Caki2 (cell line): Measurements from ENCODE around the gene PRAMEF11. TPM values are rescaled to one million over a fixed set of nuclear protein-coding genes. Genes with fewer than 3 reads are reported as not detected.
A peak's percentile ranks its signal among the peaks of the same experiment; 100 is the strongest.
"Not testable (repeated sequence)": the region's sequence is repeated elsewhere in the genome, so short reads cannot be mapped to it uniquely, and the experiment has no call there.

ENCODE experiments used
- DNase-seq: peaks from one replicate; pipeline ENCODE4 v3.0.0-alpha.2; 2015; ENCODE audit warnings: low read depth
- in situ Hi-C: cut with HindIII; loops from 2 replicates; pipeline ENCODE4 v1.10.0; 2016; ENCODE audit warnings: low sequenced_read_pairs, low pct_unique_long_range_greater_than_20kb, mixed read lengths
- total RNA-seq: library from RNA; depleted of rRNA; stranded (reverse); fragments of >200 nt; shearing (Covaris generic); gene quantifications from 2 replicates; pipeline ENCODE4 v1.2.3, GENCODE V29; 2014; ENCODE audit warnings: low replicate concordance; rRNA removed

The PRAMEF11 gene
- not detected in 2 replicates for total RNA-seq

DNA sequence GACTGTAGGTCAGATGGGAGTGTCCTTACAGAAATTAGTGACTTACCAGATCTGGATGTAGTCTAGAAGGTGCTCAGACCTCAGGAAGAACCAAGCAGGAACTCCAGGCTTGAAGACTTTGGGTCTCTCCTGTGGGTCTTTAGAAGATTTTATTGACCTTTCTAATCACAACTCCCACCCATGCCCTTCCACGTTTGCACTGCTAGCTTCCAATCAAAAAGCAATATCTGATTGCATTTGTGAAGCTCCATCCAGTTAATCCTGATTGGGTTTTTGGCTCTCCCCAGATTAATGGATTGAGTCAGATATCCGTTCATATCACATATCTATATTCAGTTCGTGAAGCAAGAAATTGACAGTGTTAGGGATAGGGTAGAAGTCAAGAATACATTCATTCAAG is at the start of gene PRAMEF11:
Gene PRAMEF11 (minus strand): TSS at position 101 of the 400 bp plus-strand sequence. CDS start 2,621 bp downstream, outside the sequence.
- DNase-seq, in situ Hi-C loops: not testable (repeated sequence)

DNA sequence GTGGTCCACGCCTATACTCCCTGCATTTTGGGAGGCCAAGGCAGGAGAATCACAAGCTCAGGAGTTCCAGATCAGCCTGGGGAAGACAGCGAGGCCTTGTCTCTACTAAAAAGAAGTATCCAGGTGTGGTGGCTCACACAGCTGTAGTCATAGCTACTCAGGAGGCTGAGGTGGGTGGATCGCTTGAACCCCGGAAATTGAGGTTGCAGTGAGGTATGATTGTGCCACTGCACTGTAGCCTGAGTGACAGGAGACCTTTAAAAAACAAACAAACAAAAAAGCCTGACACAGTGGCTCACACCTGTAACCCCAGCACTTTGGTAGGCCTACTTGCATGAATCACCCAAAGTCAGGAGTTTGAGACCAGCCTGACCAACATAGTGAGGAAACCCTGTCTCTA is 47.2 kb upstream of the PRAMEF11 start:
- in situ Hi-C loops, DNase-seq: not testable (repeated sequence)

DNA sequence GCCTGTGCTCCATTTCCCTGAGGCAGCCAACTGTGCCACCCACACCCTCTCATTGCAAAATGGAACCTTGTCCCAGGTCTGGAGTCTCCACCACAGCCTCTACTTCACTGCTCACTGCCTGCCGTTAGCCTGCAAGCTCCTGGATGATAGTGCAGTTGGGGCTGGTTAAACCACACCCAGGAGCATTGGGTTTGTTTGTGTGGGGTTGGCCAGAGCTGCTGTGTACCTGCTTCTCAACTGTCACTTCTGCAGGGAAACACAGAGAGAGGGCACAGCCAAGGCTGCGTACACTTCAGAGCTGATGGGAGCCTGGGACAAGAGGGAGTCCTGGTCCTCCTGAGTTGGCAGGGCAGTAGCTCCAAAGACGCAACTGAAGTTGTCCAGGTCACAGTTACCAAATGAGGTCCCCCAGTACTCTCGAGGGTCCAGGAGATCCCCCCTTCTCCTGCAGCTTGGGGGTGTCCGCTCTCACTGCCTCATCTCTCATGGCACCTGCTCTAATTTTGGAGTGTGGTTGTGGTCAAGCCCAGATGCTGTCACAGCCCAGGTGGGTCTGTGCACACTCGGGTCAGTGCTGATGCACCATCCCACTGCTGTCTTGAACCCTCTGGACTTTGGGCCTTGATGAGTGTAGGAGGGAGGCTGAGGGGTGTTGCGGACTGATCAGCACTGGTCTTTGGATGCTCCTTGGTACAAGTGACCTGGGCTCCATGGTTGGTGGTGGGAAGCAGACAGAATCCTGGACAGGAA is 32.1 kb upstream of the PRAMEF11 start:
- in situ Hi-C loops, DNase-seq: not testable (repeated sequence)

DNA sequence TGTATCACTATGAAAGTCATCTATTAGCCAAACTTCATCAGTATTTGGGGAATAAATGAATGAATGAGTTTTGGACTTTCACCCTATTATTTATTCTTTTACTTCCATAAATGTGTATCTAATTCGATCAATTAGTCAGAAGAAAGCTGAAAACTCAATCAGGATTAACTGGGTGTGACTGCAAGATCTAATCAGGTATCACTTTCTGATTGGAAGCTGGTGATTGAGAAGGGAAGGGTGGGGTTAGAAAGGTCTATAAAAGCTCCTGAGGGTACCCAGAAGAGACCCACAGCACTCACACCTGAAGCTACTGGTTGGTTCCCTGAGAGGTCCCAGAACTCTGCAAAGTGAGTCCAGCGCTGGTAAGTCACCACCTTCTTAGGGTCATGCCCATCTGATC is 25.6 kb upstream of the PRAMEF11 start, which contains the start of gene PRAMEF2:
Gene PRAMEF2 (plus strand): TSS at position 301 of the 400 bp plus-strand sequence. CDS start 1,924 bp downstream, outside the sequence.
- DNase-seq, in situ Hi-C loops: not testable (repeated sequence)

DNA sequence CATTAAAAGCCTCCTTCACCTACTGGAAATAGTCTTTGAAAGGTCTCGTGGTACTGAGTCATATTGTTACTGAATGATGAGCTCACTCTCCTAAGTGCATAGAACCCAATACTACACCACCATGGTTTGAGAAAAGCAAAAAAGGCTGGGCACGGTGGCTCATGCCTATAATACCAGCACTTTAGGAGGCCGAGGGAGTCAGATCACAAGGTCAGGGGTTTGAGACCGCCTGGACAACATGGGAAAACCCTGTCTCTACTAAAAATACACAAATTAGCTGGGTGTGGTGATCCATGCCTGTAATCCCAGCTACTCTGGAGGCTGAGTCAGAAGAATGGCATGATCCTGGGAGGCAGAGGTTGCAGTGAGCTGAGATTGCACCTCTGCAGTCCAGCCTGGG is 20.6 kb upstream of the PRAMEF11 start:
- in situ Hi-C loops = no loop called here
- DNase-seq = peak; percentile 87

DNA sequence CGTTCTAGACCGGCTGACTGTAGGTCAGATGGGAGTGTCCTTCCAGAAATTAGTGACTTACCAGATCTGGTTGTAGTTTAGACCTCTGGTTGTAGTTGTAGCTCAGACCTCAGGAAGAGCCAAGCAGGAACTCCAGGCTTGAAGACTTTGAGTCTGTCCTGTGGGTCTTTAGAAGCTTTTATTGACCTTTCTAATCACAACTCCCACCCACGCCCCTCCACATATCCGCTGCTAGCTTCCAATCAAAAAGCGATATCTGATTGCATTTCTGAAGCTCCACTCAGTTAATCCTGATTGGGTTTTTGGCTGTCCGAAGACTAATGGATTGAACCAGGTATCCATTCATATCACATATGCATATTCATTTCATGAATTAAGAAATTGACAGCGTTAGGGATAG is 17.4 kb upstream of the PRAMEF11 start, which contains the start of gene HNRNPCL1:
Gene HNRNPCL1 (minus strand): TSS at position 101 of the 400 bp plus-strand sequence. CDS start 431 bp downstream, outside the sequence.
- in situ Hi-C loops, DNase-seq: not testable (repeated sequence)

DNA sequence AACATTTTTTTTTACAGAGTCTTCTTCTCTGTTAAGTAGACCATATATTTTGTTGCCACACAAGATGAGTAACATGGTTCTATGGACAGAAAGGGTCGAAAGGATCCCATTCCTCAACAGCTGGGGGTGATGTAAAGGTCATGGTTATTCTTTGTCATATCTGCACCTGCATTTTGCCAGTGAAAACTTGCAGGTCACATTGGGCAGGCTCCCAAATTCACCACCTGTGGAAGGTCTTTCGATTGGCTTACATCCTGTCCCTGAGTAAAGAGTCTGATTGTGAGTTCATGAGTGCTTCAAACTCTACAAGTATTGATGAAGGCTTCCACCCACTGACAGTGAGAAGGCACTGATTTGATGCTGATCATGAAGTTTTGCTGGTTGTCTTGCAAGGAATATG is 2.0 kb upstream of the PRAMEF11 start:
- DNase-seq, in situ Hi-C loops: not testable (repeated sequence)

DNA sequence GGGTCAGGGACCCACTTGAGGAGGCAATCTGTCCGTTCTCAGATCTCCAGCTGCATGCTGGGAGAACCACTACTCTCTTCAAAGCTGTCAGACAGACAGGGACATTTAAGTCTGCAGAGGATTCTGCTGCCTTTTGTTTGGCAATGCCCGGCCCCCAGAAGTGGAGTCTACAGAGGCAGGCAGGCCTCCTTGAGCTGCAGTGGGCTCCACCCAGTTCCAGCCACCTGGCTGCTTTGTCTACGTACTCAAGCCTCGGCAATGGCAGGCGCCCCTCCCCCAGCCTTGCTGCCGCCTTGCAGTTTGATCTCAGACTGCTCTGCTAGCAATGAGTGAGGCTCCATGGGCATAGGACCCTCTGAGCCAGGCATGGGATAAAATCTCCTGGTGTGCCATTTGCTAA is 12.1 kb downstream of the PRAMEF11 start:
- DNase-seq, in situ Hi-C loops: not testable (repeated sequence)

DNA sequence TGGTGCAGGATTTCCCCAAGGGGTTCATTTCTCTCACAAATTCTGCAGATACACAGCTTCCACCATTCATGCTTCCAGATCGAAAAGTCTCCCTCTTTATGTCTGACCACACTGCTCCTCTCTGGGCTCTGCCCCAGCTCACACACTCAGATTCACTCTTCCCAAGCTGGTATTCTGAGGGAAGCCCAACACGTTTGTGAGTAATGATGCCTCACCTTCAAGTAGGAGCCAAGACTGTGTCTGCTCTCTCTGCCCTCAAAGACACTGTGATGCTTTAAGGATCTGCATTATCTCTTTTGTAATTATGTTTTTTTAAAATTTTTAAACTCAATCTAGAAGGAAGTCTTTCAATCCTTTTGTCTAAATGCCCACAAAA is 19.8 kb downstream of the PRAMEF11 start:
- in situ Hi-C loops = no loop called here
- DNase-seq = no peak

DNA sequence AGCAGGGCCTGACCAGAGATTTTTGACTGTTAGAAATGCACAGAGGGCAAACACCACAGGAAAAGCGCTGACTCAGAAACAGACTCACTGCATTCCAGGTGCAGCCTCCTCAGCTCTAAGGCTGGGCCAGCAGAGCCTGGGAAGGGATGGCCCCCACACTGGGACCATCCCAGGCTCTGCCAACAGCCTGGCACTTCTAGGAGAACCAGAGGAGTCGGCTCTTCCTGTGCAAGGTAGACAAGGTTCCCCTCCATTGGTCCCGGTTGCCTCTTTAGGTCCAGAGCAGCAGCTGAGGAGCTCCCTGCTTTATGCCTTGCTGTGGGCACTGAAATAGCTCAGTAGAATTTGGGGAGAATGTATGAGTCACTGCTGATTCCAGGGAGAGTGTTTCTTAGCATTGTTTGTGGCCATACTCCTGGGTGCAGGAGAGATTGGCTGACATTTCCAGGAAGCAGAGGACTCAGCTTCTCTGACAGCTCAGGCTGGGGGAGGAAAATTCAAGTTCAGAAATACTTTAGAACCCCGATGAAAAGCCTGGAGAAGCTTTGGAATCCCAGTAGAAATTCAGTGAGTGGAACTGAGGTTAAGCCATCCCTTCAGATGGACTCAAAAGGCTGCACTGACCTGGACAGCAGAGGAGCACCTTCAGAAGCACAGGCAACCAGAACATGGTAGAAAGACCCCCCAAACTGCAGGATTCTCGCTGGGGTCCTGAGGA is 20.4 kb downstream of the PRAMEF11 start:
- in situ Hi-C loops = no loop called here
- no peak for DNase-seq

DNA sequence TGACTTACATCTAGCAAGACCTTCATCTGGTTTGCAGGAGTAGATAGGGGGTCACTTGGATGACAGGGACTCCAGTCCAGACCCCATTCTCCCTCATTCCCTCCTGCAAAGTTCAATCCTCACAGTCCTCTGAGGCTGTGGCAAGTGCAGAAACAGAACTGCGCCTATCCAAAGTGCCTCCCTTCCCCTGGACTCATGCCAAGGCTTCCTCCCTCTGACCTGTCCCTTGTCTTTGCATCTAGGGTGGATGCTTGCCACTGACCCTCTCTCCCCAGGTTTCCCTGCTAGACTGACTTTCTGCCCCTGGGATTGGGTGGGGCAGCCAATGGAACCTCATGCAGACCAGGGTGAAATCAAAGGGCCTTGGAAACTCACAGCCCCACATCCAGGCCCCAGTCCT is 21.3 kb downstream of the PRAMEF11 start:
- in situ Hi-C loops = no loop called here
- DNase-seq = no peak

DNA sequence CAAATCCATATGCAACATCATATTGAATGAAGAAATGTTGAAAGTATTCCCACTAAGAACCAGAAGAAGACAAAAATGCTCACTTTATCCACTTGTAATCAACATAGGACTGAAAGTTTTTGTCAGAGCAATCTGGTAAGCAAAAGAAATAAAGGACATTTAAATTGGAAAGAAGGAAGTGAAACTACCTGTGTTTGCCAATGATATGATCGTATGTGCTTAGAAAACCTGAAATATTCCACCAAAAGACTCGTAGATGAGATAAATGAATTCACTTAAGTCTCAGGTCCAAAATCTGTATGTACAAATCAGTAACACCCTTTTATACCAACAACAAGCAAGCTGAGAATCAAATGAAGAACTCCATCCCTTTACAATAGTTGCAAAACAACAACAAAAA is 31.5 kb downstream of the PRAMEF11 start:
- no peak for DNase-seq
- in situ Hi-C loops = no loop called here

DNA sequence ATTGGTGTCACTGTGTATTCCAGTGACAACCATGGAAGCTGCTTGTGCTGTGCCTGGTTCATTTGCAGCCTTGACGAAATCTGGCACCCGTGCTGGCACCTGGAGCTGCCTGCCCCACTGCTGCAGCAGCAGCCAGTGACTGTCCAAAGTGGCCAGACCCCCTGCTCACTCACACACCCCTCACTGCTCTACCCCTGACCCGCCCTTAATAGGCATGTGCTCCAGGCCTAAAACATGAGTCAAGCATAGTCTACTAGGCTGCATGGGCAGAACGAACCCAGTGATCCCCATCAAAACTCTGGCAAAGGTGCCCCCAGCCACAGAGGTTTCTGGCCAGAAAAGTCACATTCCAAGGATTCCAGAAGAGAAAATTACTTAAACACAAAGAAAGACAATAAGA is 32.3 kb downstream of the PRAMEF11 start:
- DNase-seq = no peak
- in situ Hi-C loops = no loop called here

DNA sequence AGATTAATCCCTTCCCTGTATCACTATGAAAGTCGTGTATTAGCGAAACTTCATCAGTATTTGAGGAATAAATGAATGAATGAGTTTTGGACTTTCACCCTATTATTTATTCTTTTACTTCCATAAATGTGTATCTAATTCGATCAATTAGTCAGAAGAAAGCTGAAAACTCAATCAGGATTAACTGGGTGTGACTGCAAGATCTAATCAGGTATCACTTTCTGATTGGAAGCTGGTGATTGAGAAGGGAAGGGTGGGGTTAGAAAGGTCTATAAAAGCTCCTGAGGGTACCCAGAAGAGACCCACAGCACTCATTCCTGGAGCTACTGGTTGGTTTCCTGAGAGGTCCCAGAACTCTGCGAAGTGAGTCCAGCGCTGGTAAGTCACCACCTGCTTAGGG is 40.1 kb downstream of the PRAMEF11 start, which contains the start of gene PRAMEF1:
Gene PRAMEF1 (plus strand): TSS at position 301 of the 400 bp plus-strand sequence. CDS start 1,831 bp downstream, outside the sequence.
- DNase-seq, in situ Hi-C loops: not testable (repeated sequence)

DNA sequence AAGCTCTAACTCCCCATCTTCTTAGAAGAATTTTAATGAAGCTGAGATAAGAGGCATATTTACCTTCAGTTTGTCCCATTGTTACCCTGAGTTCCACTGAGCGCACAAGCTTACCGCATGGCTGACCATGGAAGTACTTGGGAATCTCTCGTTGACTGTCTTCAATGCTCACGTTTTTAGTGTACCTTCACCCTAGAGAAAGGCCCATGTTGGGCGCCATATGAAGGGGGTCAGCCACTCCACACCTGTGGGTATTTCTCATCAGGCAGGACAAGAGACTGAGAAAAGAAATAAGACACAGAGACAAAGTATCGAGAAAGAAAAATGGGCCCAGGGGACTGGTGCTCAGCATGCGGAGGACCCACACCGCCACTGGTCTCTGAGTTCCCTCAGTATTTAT is 46.5 kb downstream of the PRAMEF11 start:
- DNase-seq = peak; percentile 41
- in situ Hi-C loops = not testable (repeated sequence)

DNA sequence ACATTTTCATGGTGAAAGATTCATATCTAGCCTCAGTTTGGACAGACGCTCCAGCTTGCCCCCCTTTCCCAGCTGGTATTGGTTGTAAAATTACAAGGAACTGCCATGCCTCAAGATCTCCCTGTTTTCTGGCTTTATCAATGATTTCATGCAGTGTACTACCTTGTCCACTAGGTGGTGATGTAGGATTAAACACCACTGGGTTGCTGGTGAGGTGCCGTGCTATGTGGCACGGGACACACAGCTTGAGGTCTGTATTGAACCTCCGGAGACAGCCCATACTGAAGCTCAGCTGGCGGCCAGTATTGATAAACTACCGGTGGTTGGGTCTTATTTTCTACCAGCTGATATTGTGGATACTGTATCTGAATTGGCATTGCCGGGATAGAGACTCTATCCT is 47.4 kb downstream of the PRAMEF11 start:
- in situ Hi-C loops = not testable (repeated sequence)
- DNase-seq = peak; percentile 9

DNA sequence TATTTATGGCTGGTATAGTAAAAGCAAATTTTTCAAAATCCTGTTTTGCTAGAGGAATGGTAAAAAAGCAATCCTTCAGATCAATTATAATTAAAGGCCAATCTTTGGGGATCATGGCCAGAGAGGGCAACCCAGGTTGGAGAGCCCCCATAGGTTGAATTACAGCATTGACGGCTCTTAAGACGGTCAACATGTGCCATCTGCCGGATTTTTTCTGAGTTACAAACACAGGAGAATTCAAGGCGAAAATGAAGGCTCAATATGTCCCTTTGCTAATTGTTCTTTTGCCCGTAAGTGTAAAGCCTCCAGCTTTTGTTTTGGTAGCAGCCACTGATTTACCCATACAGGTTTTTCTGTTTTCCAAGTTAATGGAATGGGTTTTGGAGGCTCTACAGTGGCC is 49.7 kb downstream of the PRAMEF11 start:
- in situ Hi-C loops, DNase-seq: not testable (repeated sequence)

DNA sequence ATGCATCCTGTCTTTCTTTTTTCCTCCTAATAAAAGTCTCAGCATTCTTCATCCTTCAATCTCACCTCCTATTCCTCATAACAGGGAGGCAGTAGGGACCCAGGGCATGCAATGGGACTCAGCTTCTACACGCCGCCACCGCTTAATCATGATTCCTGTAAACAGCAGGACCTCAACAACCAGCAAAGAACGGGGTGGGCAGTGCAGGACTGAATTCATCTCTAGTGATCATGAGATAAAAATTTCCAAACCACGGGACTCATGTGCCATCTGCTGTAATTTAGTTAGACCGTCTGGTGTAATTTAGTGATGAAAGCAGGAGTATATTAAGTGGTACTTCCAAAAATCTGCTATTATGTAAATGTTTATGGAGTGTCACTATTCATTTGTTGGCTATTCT is 52.3 kb downstream of the PRAMEF11 start:
- in situ Hi-C loops = no loop called here
- DNase-seq = no peak

DNA sequence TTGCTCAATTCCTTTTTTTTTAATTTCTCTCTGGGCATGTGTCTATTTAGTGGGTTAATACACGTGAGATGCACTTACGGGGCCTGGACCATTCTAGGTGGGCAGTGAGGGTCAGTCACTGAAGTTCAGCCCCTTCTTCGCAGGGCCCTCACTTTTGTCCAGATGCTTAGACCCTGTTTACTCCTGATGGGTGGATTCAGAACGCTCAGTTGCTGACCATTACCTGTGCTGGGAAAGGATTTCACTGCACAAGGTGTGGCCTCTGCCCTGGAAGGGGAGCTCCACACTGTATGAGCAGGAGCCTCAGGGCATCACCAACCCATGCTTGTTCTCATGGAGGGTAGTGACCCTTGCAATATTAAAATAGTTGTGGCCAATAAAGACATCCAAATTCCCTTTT is 53.1 kb downstream of the PRAMEF11 start:
- in situ Hi-C loops = no loop called here
- DNase-seq = no peak
